Fibroblast of the aortic adventitia (primary cell): Measurements from ENCODE around the gene PBX1. TPM values are rescaled to one million over a fixed set of nuclear protein-coding genes. Genes with fewer than 3 reads are reported as not detected.

ENCODE experiments used
- DNase-seq: peaks from one replicate; pipeline ENCODE4 v3.0.0-alpha.2; 2010; ENCODE audit warnings: low read depth
- H3K4me3 ChIP-seq: 2 replicates; pipeline ENCODE4 v1.5.1; 2011; ENCODE audit warnings: low read depth, mild to moderate bottlenecking, control low read depth, low read length, moderate library complexity
- CTCF ChIP-seq: IDR thresholded peaks from 2 replicates; pipeline ENCODE4 v1.5.1; 2011; ENCODE audit warnings: mild to moderate bottlenecking, low read length, control low read depth, inconsistent platforms; ENCODE audit not compliant: insufficient read depth
- total RNA-seq: library from RNA; depleted of rRNA; stranded (reverse); fragments of >200 nt; gene quantifications from 2 replicates; pipeline ENCODE4 v1.2.3, GENCODE V29; 2012; ENCODE audit warnings: low replicate concordance

The PBX1 gene
- total RNA-seq, 1 donor = 95.6 TPM

- H3K4me3 ChIP-seq = no peak overlapping the region
- no peak for TF ChIP-seq CTCF
- no peak for DNase-seq
These were observed 123.6 kb downstream of the PBX1 start for GRCh38 chr1:164682570-164682969.

GRCh38 chr1:164683235-164683634 lies 124.3 kb downstream of the PBX1 start:
- DNase-seq = peak; percentile 50
- H3K4me3 ChIP-seq = no peak overlapping the region
- TF ChIP-seq CTCF = no peak

- H3K4me3 ChIP-seq = no peak overlapping the region
- no peak for TF ChIP-seq CTCF
- DNase-seq = no peak
These were observed 126.5 kb downstream of the PBX1 start for GRCh38 chr1:164685266-164686035.

GRCh38 chr1:164687777-164688176 lies 128.8 kb downstream of the PBX1 start:
- no peak overlapping the region for H3K4me3 ChIP-seq
- no peak for DNase-seq
- TF ChIP-seq CTCF = no peak

- no peak for TF ChIP-seq CTCF
- no peak for DNase-seq
These were observed 129.8 kb downstream of the PBX1 start for GRCh38 chr1:164688791-164689190.

GRCh38 chr1:164689672-164690511 lies 130.9 kb downstream of the PBX1 start:
- TF ChIP-seq CTCF = no peak
- no peak for DNase-seq

More at GRCh38 chr1:164688791-164689190, 129.8 kb downstream of the PBX1 start:
- H3K4me3 ChIP-seq = no peak overlapping the region

More at GRCh38 chr1:164689672-164690511, 130.9 kb downstream of the PBX1 start:
- H3K4me3 ChIP-seq = no peak overlapping the region
